Sciatic nerve (tissue), 2 donors: ENCODE results near the gene ARHGDIB. TPM values are rescaled to one million over a fixed set of nuclear protein-coding genes. Genes with fewer than 3 reads are reported as not detected.

ENCODE experiments used
- ATAC-seq: fragments of 200-7000 bp; cut with Tn5 transposase; one replicate; pipeline ENCODE4 v1.9.1; 2020; ENCODE audit warnings: mild to moderate bottlenecking, moderate library complexity
- DNase-seq: peaks from one replicate; pipeline ENCODE4 v3.0.0-alpha.2; 2020; ENCODE audit warnings: low spot score
- intact Hi-C: fragments of 100-400 bp; cut with DNase I; formaldehyde crosslinking; loops from one replicate; pipeline ENCODE4 v1.14.2; 2022
- total RNA-seq: library from RNA; stranded (reverse); fragmentation: NEBNext Ultra II Directional; extraction: Animal tissue kit (Norgen Biotek cat#: 25700); gene quantifications from one replicate; pipeline ENCODE4 v1.2.1, GENCODE V29; 2021
- donor health status: DM: no; HTN: no; CAD: no.
- donor health status: DM: no; HTN: no; CAD: no.

ARHGDIB gene
- total RNA-seq, 1 donor from 2014 or later, result 73.5 TPM

GRCh38 chr12:14910090-14910915, 51.1 kb downstream of the ARHGDIB start:
- DNase-seq (no peak), ATAC-seq (no peak)
- intact Hi-C loops, result no loop called here

- intact Hi-C loops, result no loop called here
These were observed 53.4 kb downstream of the ARHGDIB start for GRCh38 chr12:14907953-14908352.

GRCh38 chr12:14906114-14906513, 55.3 kb downstream of the ARHGDIB start:
- no peak for ATAC-seq
- no peak for DNase-seq
- intact Hi-C loops, result no loop called here

More at GRCh38 chr12:14907953-14908352, 53.4 kb downstream of the ARHGDIB start:
- DNase-seq (no peak), ATAC-seq (no peak)

GRCh38 chr12:14905269-14906004, 56.0 kb downstream of the ARHGDIB start:
- no peak for ATAC-seq
- intact Hi-C loops, result no loop called here
- DNase-seq, result no peak

GRCh38 chr12:14904854-14905253, 56.5 kb downstream of the ARHGDIB start:
- ATAC-seq, result no peak
- no peak for DNase-seq
- intact Hi-C loops, result no loop called here

- ATAC-seq, result no peak
- intact Hi-C loops, result no loop called here
These were observed 57.9 kb downstream of the ARHGDIB start for GRCh38 chr12:14903386-14904098.

GRCh38 chr12:14902465-14902864, 58.9 kb downstream of the ARHGDIB start:
- intact Hi-C loops, result no loop called here
- DNase-seq, result no peak
- peak; percentile 48 for ATAC-seq

More at GRCh38 chr12:14903386-14904098, 57.9 kb downstream of the ARHGDIB start:
- DNase-seq, result no peak

GRCh38 chr12:14901228-14901562, 60.2 kb downstream of the ARHGDIB start:
- intact Hi-C loops, result no loop called here
- ATAC-seq, result peak; percentile 69
- DNase-seq, result no peak

- ATAC-seq, result peak; percentile 33
- DNase-seq, result no peak
- intact Hi-C loops, result no loop called here
These were observed 60.7 kb downstream of the ARHGDIB start for GRCh38 chr12:14900521-14901227.

GRCh38 chr12:14896521-14897169, 64.8 kb downstream of the ARHGDIB start:
- DNase-seq (no peak), ATAC-seq (peak; percentile 15)
- intact Hi-C loops, result no loop called here

- no peak for DNase-seq
- intact Hi-C loops, result no loop called here
- peak; percentile 88 for ATAC-seq
These were observed 67.7 kb downstream of the ARHGDIB start for GRCh38 chr12:14893506-14894250.

- DNase-seq, result peak; percentile 66
- ATAC-seq, result peak; percentile 95
- intact Hi-C loops, result no loop called here
These were observed 68.5 kb downstream of the ARHGDIB start for GRCh38 chr12:14892726-14893505.

Other genes starting within 250 kb of the ARHGDIB start
- gene WBP11, start 158.1 kb downstream of the ARHGDIB start, total RNA-seq, result 63.8 TPM
- gene C12orf60, start 157.9 kb downstream of the ARHGDIB start, total RNA-seq, result 2.3 TPM
- 21.0 TPM for gene SMCO3, start 147.4 kb downstream of the ARHGDIB start, total RNA-seq
- 0.80 TPM for gene ART4, start 118.1 kb downstream of the ARHGDIB start, total RNA-seq
- 1,381 TPM for gene MGP, start 75.7 kb downstream of the ARHGDIB start, total RNA-seq
- 1.0 TPM for gene ERP27, start 23.1 kb downstream of the ARHGDIB start, total RNA-seq
- not detected for gene PDE6H, start 11.4 kb upstream of the ARHGDIB start, total RNA-seq